AG10803 (cell line): Measurements from ENCODE around the gene SLC2A9.

Source experiments
- DNase-seq: peaks from one replicate; pipeline ENCODE4 v3.0.0; 2010; ENCODE audit warnings: low read depth
- H3K4me3 ChIP-seq: 2 replicates; pipeline ENCODE4 v1.5.1; 2011; ENCODE audit warnings: mild to moderate bottlenecking, low read length, control low read depth
- TF ChIP-seq, protein P1 (sequence below): conservative IDR thresholded peaks from 2 replicates; pipeline ENCODE4 v1.5.1; 2011; ENCODE audit warnings: mild to moderate bottlenecking, low read length, control low read depth, inconsistent platforms

The SLC2A9 gene

GRCh38 chr4:9921326-9921725, 100.0 kb downstream of the SLC2A9 start:
- TF ChIP-seq, protein P1, sequence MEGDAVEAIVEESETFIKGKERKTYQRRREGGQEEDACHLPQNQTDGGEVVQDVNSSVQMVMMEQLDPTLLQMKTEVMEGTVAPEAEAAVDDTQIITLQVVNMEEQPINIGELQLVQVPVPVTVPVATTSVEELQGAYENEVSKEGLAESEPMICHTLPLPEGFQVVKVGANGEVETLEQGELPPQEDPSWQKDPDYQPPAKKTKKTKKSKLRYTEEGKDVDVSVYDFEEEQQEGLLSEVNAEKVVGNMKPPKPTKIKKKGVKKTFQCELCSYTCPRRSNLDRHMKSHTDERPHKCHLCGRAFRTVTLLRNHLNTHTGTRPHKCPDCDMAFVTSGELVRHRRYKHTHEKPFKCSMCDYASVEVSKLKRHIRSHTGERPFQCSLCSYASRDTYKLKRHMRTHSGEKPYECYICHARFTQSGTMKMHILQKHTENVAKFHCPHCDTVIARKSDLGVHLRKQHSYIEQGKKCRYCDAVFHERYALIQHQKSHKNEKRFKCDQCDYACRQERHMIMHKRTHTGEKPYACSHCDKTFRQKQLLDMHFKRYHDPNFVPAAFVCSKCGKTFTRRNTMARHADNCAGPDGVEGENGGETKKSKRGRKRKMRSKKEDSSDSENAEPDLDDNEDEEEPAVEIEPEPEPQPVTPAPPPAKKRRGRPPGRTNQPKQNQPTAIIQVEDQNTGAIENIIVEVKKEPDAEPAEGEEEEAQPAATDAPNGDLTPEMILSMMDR = no peak

DNA sequence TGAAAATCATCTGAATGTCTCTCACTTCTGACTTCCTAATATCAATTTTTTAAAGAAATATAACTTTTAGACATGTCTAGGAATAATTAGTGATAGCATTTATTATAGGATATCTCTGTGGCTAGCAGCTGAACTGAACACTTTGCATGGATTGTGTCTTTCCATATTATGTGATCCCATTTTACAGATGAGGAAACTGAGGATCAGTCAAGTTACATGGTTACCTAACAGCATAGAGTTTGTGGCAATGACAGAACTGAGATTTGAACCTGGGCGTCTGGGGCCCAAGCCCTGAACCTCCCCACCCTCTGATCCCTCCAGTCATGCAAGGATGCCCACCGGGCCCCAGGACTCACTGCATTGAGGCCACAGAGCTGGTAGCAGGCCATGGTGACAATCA, 101.3 kb downstream of the SLC2A9 start:
- TF ChIP-seq, protein P1 = no peak
- no peak overlapping the region for H3K4me3 ChIP-seq

More at GRCh38 chr4:9921326-9921725, 100.0 kb downstream of the SLC2A9 start:
- DNase-seq = no peak
- no peak overlapping the region for H3K4me3 ChIP-seq

DNA sequence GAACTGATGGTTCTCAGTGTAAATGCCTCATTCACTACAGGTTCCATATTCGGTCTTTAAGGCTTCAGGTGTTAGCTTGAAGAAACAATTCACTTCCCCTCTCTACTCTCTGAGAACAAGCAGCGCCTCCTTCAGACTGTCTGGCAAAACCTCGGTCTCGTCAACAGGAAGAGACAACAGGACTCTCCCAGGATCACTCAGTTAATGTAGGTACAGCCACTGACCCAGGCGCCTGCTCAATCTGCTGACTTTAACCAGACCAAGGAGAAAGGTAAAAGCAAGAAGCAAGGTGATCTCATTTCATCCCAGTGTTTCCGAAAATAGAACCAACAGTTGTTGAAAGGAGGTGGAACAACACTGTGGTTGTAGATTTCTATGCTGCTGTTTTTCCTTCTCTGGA, 102.2 kb downstream of the SLC2A9 start:
- DNase-seq = no peak
- TF ChIP-seq, protein P1 = no peak
- no peak overlapping the region for H3K4me3 ChIP-seq

More for the DNA sequence above, 101.3 kb downstream of the SLC2A9 start:
- no peak for DNase-seq

GRCh38 chr4:9918484-9918883, 102.8 kb downstream of the SLC2A9 start:
- DNase-seq = no peak
- TF ChIP-seq, protein P1 = no peak
- H3K4me3 ChIP-seq = no peak overlapping the region

GRCh38 chr4:9916937-9917336, 104.4 kb downstream of the SLC2A9 start:
- TF ChIP-seq, protein P1 = no peak
- no peak overlapping the region for H3K4me3 ChIP-seq
- no peak for DNase-seq

- H3K4me3 ChIP-seq = no peak overlapping the region
- no peak for DNase-seq
- TF ChIP-seq, protein P1 = no peak
These were observed 105.0 kb downstream of the SLC2A9 start for GRCh38 chr4:9916346-9916745.

- H3K4me3 ChIP-seq = no peak overlapping the region
- TF ChIP-seq, protein P1 = no peak
- DNase-seq = no peak
These were observed 107.5 kb downstream of the SLC2A9 start for GRCh38 chr4:9913846-9914245.
